Trophoblast cell (in vitro differentiated cells and primary cell): ENCODE data around the gene BNC2.

Source experiments
- DNase-seq, 2 donors: peaks; one replicate each; pipeline ENCODE4 v3.0.0-alpha.2; 2016
- H2AFZ ChIP-seq: 2 replicates; pipeline ENCODE4 v1.6.1; 2013; ENCODE audit warnings: low read length, moderate library complexity, mild to moderate bottlenecking; ENCODE audit not compliant: insufficient read depth, poor library complexity
- H2AK5ac ChIP-seq: 2 replicates; pipeline ENCODE4 v1.6.1; 2013; ENCODE audit warnings: mild to moderate bottlenecking, low read length
- H2BK120ac ChIP-seq: 2 replicates; pipeline ENCODE4 v1.6.1; 2013; ENCODE audit warnings: low read length, mild to moderate bottlenecking, moderate library complexity; ENCODE audit not compliant: insufficient read depth, poor library complexity
- H2BK12ac ChIP-seq: 2 replicates; pipeline ENCODE4 v1.6.1; 2013; ENCODE audit warnings: mild to moderate bottlenecking, low read length, moderate library complexity
- H2BK5ac ChIP-seq: 2 replicates; pipeline ENCODE4 v1.6.1; 2013; ENCODE audit warnings: low read length, low read depth, moderate library complexity, mild to moderate bottlenecking; ENCODE audit not compliant: poor library complexity
- H3K14ac ChIP-seq: 2 replicates; pipeline ENCODE4 v1.6.1; 2013; ENCODE audit warnings: mild to moderate bottlenecking, low read length
- H3K18ac ChIP-seq: 2 replicates; pipeline ENCODE4 v1.6.1; 2013; ENCODE audit warnings: mild to moderate bottlenecking, low read length
- H3K23ac ChIP-seq: 2 replicates; pipeline ENCODE4 v1.6.1; 2013; ENCODE audit warnings: low read length
- H3K27ac ChIP-seq: 2 replicates; pipeline ENCODE4 v1.5.1; 2013; ENCODE audit warnings: low read depth, mild to moderate bottlenecking, inconsistent platforms, low read length, moderate library complexity
- H3K27me3 ChIP-seq: 2 replicates; pipeline ENCODE4 v1.6.1; 2013; ENCODE audit warnings: inconsistent platforms, mild to moderate bottlenecking, low read length, moderate library complexity; ENCODE audit not compliant: insufficient read depth
- H3K36me3 ChIP-seq, 2 experiments: 1 replicate in 1 of 2; 2 replicates in 1 of 2; pipeline ENCODE4 v1.6.1; 2013; ENCODE audit warnings: low read length in 2 of 2, mild to moderate bottlenecking in 2 of 2, moderate library complexity in 1 of 2; ENCODE audit not compliant: insufficient read depth in 2 of 2, control insufficient read depth in 1 of 2
- H3K4ac ChIP-seq: 2 replicates; pipeline ENCODE4 v1.6.1; 2013; ENCODE audit warnings: low read depth, mild to moderate bottlenecking, low read length, moderate library complexity
- H3K4me1 ChIP-seq, 2 experiments: 1 replicate in 1 of 2; 2 replicates in 1 of 2; pipeline ENCODE4 v1.6.1; 2013; ENCODE audit warnings: low read length in 2 of 2, mild to moderate bottlenecking in 2 of 2, moderate library complexity in 1 of 2; ENCODE audit not compliant: insufficient read depth in 2 of 2, control insufficient read depth in 1 of 2
- H3K4me2 ChIP-seq: 2 replicates; pipeline ENCODE4 v1.6.1; 2013; ENCODE audit warnings: inconsistent platforms, mild to moderate bottlenecking, low read length, moderate library complexity
- H3K4me3 ChIP-seq: 2 replicates; pipeline ENCODE4 v1.5.1; 2013; ENCODE audit warnings: mild to moderate bottlenecking, low read depth, low read length, inconsistent platforms
- H3K79me1 ChIP-seq: one replicate; pipeline ENCODE4 v1.6.1; 2013; ENCODE audit warnings: low read length
- H3K79me2 ChIP-seq: 2 replicates; pipeline ENCODE4 v1.6.1; 2013; ENCODE audit warnings: low read length, mild to moderate bottlenecking; ENCODE audit not compliant: control insufficient read depth, insufficient read depth, poor library complexity
- H3K9ac ChIP-seq: 2 replicates; pipeline ENCODE4 v1.6.1; 2013; ENCODE audit warnings: mild to moderate bottlenecking, low read length
- H3K9me3 ChIP-seq: 2 replicates; pipeline ENCODE4 v1.6.1; 2013; ENCODE audit warnings: low read depth, mild to moderate bottlenecking, control low read depth, inconsistent platforms, low read length; ENCODE audit not compliant: insufficient read depth
- H4K12ac ChIP-seq: 2 replicates; pipeline ENCODE4 v1.6.1; 2013; ENCODE audit warnings: low read depth, mild to moderate bottlenecking, low read length, moderate library complexity
- H4K8ac ChIP-seq: 2 replicates; pipeline ENCODE4 v1.6.1; 2013; ENCODE audit warnings: low read depth, mild to moderate bottlenecking, low read length, moderate library complexity
- H4K91ac ChIP-seq: one replicate; pipeline ENCODE4 v1.6.1; 2013; ENCODE audit warnings: low read depth, mild to moderate bottlenecking, low read length, moderate library complexity
- WGBS: extraction: QIAGEN DNeasy Blood & Tissue Kit; methylation state at CpG from one replicate; pipeline ENCODE4 v1.1.7; 2013; ENCODE audit warnings: missing lambda C conversion rate; ENCODE audit not compliant: insufficient read length, insufficient coverage; ENCODE audit errors: extremely low coverage; 5-methylcytosine and 5-hydroxymethylcytosine counted together

Gene BNC2

GRCh38 chr9:16501141-16501540 lies 369.3 kb downstream of the BNC2 start:
- no peak overlapping the region for H2BK120ac ChIP-seq
- no peak overlapping the region for H3K4me2 ChIP-seq
- no peak overlapping the region for H4K91ac ChIP-seq
- H3K27me3 ChIP-seq, result no peaks in the 10 kb centered on the region
- H4K12ac ChIP-seq, result no peak overlapping the region
- H2BK5ac ChIP-seq, result no peak overlapping the region
- no peaks in the 10 kb centered on the region for H3K36me3 ChIP-seq
- no peak overlapping the region for H3K18ac ChIP-seq
- H3K14ac ChIP-seq, result no peak overlapping the region
- no peak overlapping the region for H2AFZ ChIP-seq
- peak in 1 of 2 donors; percentile 85 for DNase-seq
- no peak overlapping the region for H3K9ac ChIP-seq
- no CpG with 5 or more reads among the region's 2 CpGs for WGBS
- H3K79me2 ChIP-seq, result no peaks in the 10 kb centered on the region
- H2BK12ac ChIP-seq, result no peak overlapping the region
- no peak overlapping the region for H3K23ac ChIP-seq
- peaks cover 2% of the 10 kb centered on the region in 2 experiments for H3K4me1 ChIP-seq
- no peak overlapping the region for H2AK5ac ChIP-seq
- no peak overlapping the region for H3K4me3 ChIP-seq
- H3K27ac ChIP-seq, result no peak overlapping the region
- no peak overlapping the region for H4K8ac ChIP-seq
- H3K4ac ChIP-seq, result no peak overlapping the region
- H3K9me3 ChIP-seq, result no peaks in the 10 kb centered on the region
- peaks cover 4% of the 10 kb centered on the region for H3K79me1 ChIP-seq

- H2BK120ac ChIP-seq, result no peak overlapping the region
- no CpG with 5 or more reads among the region's 2 CpGs for WGBS
- no peak overlapping the region for H3K23ac ChIP-seq
- H2BK5ac ChIP-seq, result no peak overlapping the region
- H3K9ac ChIP-seq, result no peak overlapping the region
- H3K4me2 ChIP-seq, result no peak overlapping the region
- H3K27ac ChIP-seq, result no peak overlapping the region
- peaks cover 2% of the 10 kb centered on the region in 2 experiments for H3K4me1 ChIP-seq
- DNase-seq, result no peak
- no peaks in the 10 kb centered on the region for H3K36me3 ChIP-seq
- no peak overlapping the region for H4K8ac ChIP-seq
- no peak overlapping the region for H4K12ac ChIP-seq
- H2BK12ac ChIP-seq, result no peak overlapping the region
- H3K4me3 ChIP-seq, result no peak overlapping the region
- no peak overlapping the region for H2AFZ ChIP-seq
- no peak overlapping the region for H2AK5ac ChIP-seq
- no peaks in the 10 kb centered on the region for H3K79me2 ChIP-seq
- no peaks in the 10 kb centered on the region for H3K27me3 ChIP-seq
- H3K14ac ChIP-seq, result no peak overlapping the region
- H4K91ac ChIP-seq, result no peak overlapping the region
- H3K4ac ChIP-seq, result no peak overlapping the region
- H3K79me1 ChIP-seq, result peaks cover 4% of the 10 kb centered on the region
- H3K18ac ChIP-seq, result no peak overlapping the region
- H3K9me3 ChIP-seq, result no peaks in the 10 kb centered on the region
Observed at GRCh38 chr9:16500386-16500785, 370.1 kb downstream of the BNC2 start.

- H3K9me3 ChIP-seq, result no peaks in the 10 kb centered on the region
- no peaks in the 10 kb centered on the region for H3K36me3 ChIP-seq
- no peak overlapping the region for H3K9ac ChIP-seq
- no peak overlapping the region for H3K23ac ChIP-seq
- H3K4ac ChIP-seq, result no peak overlapping the region
- no peak overlapping the region for H4K12ac ChIP-seq
- H3K4me1 ChIP-seq, result peaks cover 2% of the 10 kb centered on the region in 2 experiments
- no peak overlapping the region for H2BK120ac ChIP-seq
- H3K4me3 ChIP-seq, result no peak overlapping the region
- no peak overlapping the region for H2BK5ac ChIP-seq
- peak overlapping the region; percentile 9 for H2BK12ac ChIP-seq
- H2AK5ac ChIP-seq, result no peak overlapping the region
- DNase-seq, result no peak
- H4K8ac ChIP-seq, result peak overlapping the region; percentile 16
- H3K27me3 ChIP-seq, result no peaks in the 10 kb centered on the region
- peaks cover 4% of the 10 kb centered on the region for H3K79me1 ChIP-seq
- H3K27ac ChIP-seq, result no peak overlapping the region
- H3K18ac ChIP-seq, result no peak overlapping the region
- no peak overlapping the region for H2AFZ ChIP-seq
- no peak overlapping the region for H3K4me2 ChIP-seq
- no peaks in the 10 kb centered on the region for H3K79me2 ChIP-seq
- H4K91ac ChIP-seq, result peak overlapping the region; percentile 32
- H3K14ac ChIP-seq, result no peak overlapping the region
Observed at GRCh38 chr9:16499892-16500291, 370.6 kb downstream of the BNC2 start.

GRCh38 chr9:16496908-16497307 lies 373.6 kb downstream of the BNC2 start:
- Histone ChIP-seq H3K27ac (no peak overlapping the region), H3K14ac (no peak overlapping the region), H3K4me1 (no peaks in the 10 kb centered on the region), H2BK12ac (no peak overlapping the region), H3K79me2 (no peaks in the 10 kb centered on the region), H3K18ac (no peak overlapping the region), H2BK5ac (no peak overlapping the region), H3K9ac (no peak overlapping the region), H3K4me3 (no peak overlapping the region), H3K27me3 (no peaks in the 10 kb centered on the region), H2AK5ac (no peak overlapping the region), H3K4me2 (no peak overlapping the region), H3K9me3 (no peaks in the 10 kb centered on the region), H2BK120ac (no peak overlapping the region), H4K91ac (no peak overlapping the region), H4K8ac (no peak overlapping the region), H2AFZ (no peak overlapping the region), H4K12ac (no peak overlapping the region), H3K4ac (no peak overlapping the region), H3K23ac (no peak overlapping the region), H3K36me3 (no peaks in the 10 kb centered on the region), H3K79me1 (peaks cover 2% of the 10 kb centered on the region)
- no peak for DNase-seq
- no CpG with 5 or more reads among the region's 2 CpGs for WGBS
